Gastrocnemius medialis (tissue), 4 donors: ENCODE data around the gene CFAP77. TPM values are rescaled to one million over a fixed set of nuclear protein-coding genes. Genes with fewer than 3 reads are reported as not detected.

ENCODE experiments used
- ATAC-seq, 2 donors: fragments of 150-250 bp; one replicate each; pipeline ENCODE4 v1.9.1; 2016
- DNase-seq, 2 donors: peaks; one replicate each; pipeline ENCODE4 v3.0.0-alpha.2; 2019
- H3K27ac ChIP-seq, 4 donors: fragments of 200-600 bp; sonication (generic); 1 replicate in 1 of 4; 2 replicates in 3 of 4; pipeline ENCODE4 v1.5.1; 2016 to 2018; ENCODE audit warnings: mild to moderate bottlenecking in 2 of 4, moderate library complexity in 1 of 4
- H3K27me3 ChIP-seq, 3 donors: fragments of 200-600 bp; sonication (generic) in 2 of 3; 1 replicate in 1 of 3; 2 replicates in 2 of 3; pipeline versions ENCODE4 v1.5.1 to v1.6.0; 2016 to 2019; ENCODE audit warnings: mild to moderate bottlenecking in 1 of 3, moderate library complexity in 1 of 3
- H3K36me3 ChIP-seq, 2 donors: fragments of 200-600 bp; sonication (generic) in 1 of 2; one replicate each; pipeline ENCODE4 v1.5.1; 2017 to 2018
- H3K4me1 ChIP-seq, 2 donors: fragments of 200-600 bp; sonication (generic) in 1 of 2; one replicate each; pipeline ENCODE4 v1.5.1; 2016 to 2017; ENCODE audit warnings: mild to moderate bottlenecking in 2 of 2
- H3K4me3 ChIP-seq, 4 donors: fragments of 200-600 bp; sonication (generic) in 3 of 4; 1 replicate in 1 of 4; 2 replicates in 3 of 4; pipeline ENCODE4 v1.5.1; 2016 to 2019; ENCODE audit warnings: mild to moderate bottlenecking in 2 of 4
- H3K9me3 ChIP-seq, 3 donors: fragments of 200-600 bp; sonication (generic) in 2 of 3; 1 replicate in 1 of 3; 2 replicates in 2 of 3; pipeline ENCODE4 v1.5.1; 2016 to 2019
- POLR2A ChIP-seq, 2 donors: fragments of 450-650 bp; IDR thresholded peaks; one replicate each; pipeline ENCODE4 v1.6.1; 2017; ENCODE audit warnings: antibody characterized with exemption in 2 of 2, mild to moderate bottlenecking in 2 of 2, moderate library complexity in 2 of 2
- in situ Hi-C, 4 donors: fragments of 200-750 bp; cut with MboI; loops; one replicate each; pipeline versions ENCODE4 v1.15.0 to v1.8.0; 2017; ENCODE audit warnings: low sequenced_read_pairs in 4 of 4
- intact Hi-C: fragments of 100-400 bp; cut with DNase I; formaldehyde crosslinking; loops from one replicate; pipeline ENCODE4 v1.15.1; 2023; ENCODE audit warnings: low total_unique reads
- total RNA-seq, 4 donors: library from RNA; depleted of rRNA; stranded (reverse); fragments of >200 nt; gene quantifications; one replicate each; pipeline versions ENCODE4 v1.1.0 to v1.2.3, GENCODE V29; 2016
- TF ChIP-seq, protein P1 (sequence below), 5 experiments: fragments of 450-650 bp in 3 of 5; fragments of 200-600 bp in 2 of 5; sonication (generic) in 2 of 5; IDR thresholded peaks in 4 of 5; conservative IDR thresholded peaks in 1 of 5; 1 replicate in 4 of 5; 2 replicates in 1 of 5; pipeline ENCODE4 v1.5.1; 2016 to 2019; ENCODE audit warnings: antibody characterized with exemption in 5 of 5, mild to moderate bottlenecking in 3 of 5, moderate library complexity in 3 of 5

Gene CFAP77
- total RNA-seq, 4 donors from 2014 or later, result not detected

DNA sequence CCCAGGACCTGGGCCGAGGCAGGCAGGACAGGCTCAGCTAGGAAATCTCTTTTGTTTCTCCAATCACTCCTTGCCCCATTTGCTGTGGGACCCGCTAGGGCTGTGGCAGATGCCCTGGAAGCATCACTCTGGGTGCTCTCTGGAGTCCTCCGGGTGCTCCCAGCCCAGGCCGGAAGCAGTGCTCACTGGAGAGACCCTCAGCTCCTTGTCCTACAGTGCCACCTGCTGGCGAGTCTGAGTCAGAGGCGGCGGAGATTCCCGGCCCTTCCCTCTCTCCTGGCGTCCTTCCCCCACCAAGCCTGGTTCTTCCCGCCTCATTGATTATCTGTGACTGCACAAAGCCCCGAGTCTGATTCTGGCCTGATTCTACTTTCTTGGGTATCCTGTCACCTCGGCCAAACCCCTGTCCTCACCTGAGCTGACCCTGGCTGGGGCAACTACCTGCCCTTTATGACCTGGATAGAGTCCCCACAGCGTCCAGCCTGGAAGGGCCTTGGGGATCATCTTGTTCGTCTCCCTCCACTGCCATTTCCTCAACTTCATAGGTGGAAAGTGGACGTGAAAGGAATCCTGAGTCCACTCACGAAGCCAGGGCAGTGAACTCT is 165.1 kb downstream of the CFAP77 start:
- intact Hi-C loops, result loop anchor here (1.0 kb wide), 1 partner anchor 68 kb away; no protein-coding TSS in a partner anchor
- Histone ChIP-seq H3K27ac (no peak overlapping the region), H3K36me3 (no peaks in the 10 kb centered on the region), H3K4me3 (no peak overlapping the region), H3K27me3 (peaks cover 49 to 67% (median 62%) of the 10 kb centered on the region in 3 donors), H3K9me3 (no peaks in the 10 kb centered on the region), H3K4me1 (no peaks in the 10 kb centered on the region)
- ATAC-seq (no peak), DNase-seq (peak; percentile 10 to 14)
- TF ChIP-seq, protein P1, sequence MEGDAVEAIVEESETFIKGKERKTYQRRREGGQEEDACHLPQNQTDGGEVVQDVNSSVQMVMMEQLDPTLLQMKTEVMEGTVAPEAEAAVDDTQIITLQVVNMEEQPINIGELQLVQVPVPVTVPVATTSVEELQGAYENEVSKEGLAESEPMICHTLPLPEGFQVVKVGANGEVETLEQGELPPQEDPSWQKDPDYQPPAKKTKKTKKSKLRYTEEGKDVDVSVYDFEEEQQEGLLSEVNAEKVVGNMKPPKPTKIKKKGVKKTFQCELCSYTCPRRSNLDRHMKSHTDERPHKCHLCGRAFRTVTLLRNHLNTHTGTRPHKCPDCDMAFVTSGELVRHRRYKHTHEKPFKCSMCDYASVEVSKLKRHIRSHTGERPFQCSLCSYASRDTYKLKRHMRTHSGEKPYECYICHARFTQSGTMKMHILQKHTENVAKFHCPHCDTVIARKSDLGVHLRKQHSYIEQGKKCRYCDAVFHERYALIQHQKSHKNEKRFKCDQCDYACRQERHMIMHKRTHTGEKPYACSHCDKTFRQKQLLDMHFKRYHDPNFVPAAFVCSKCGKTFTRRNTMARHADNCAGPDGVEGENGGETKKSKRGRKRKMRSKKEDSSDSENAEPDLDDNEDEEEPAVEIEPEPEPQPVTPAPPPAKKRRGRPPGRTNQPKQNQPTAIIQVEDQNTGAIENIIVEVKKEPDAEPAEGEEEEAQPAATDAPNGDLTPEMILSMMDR (IDR thresholded peaks at IDR 0.05 in 4 of 5, conservative IDR thresholded peaks at IDR 0.05 in 1 of 5), result peak; percentile 30 to 73 (median 67)
- no peak for TF ChIP-seq POLR2A (IDR thresholded peaks at IDR 0.05)
- in situ Hi-C loops, result no loop called here

DNA sequence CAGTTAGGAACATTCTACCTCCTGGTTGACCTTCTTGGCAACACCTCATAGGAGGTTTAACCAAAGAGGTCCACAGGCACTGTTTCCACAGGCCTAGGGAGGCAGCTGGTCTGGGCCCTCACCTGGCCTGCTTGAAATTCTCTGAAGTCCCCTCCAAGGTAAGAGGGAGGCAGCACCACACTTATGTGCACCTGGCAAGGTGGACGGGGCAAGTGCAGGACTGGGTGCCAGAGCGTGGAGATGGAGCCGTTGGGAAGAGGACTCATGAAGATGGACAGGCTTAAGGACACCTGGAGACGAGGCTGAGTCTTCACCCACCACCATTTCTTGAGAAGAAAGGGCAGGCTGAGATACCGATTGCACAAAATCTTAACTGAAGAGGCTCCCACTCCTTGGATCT is 165.8 kb downstream of the CFAP77 start:
- Histone ChIP-seq H3K27me3 (peaks cover 56 to 74% (median 69%) of the 10 kb centered on the region in 3 donors), H3K9me3 (no peaks in the 10 kb centered on the region), H3K4me1 (no peaks in the 10 kb centered on the region), H3K36me3 (no peaks in the 10 kb centered on the region), H3K4me3 (no peak overlapping the region), H3K27ac (no peak overlapping the region)
- ATAC-seq (no peak), DNase-seq (no peak)
- no peak for TF ChIP-seq POLR2A (IDR thresholded peaks at IDR 0.05)
- TF ChIP-seq, protein P1 (IDR thresholded peaks at IDR 0.05 in 4 of 5, conservative IDR thresholded peaks at IDR 0.05 in 1 of 5), result no peak
- intact Hi-C loops, result loop anchor here (1.0 kb wide), 1 partner anchor 69 kb away; no protein-coding TSS in a partner anchor
- in situ Hi-C loops, result no loop called here

DNA sequence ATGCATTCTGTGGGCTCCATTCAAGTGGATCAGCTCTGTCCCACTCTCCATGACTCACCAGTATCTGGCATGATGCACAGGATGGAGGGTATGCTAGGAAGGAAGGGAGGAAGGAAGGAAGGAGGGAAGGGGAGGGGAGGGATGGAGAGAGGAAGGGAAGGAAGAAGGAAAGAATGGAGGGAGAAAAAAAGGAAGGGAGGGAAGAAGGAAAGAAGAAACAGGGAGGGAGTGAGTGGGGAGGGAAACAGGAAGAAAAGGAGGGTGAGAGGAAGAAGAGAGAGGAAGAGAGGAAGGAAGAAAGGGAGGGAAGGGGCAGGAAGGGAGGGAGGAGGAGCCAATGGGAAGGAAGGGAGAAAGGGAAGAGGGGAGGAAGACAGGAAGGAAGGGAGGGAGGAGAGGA is 167.1 kb downstream of the CFAP77 start:
- Histone ChIP-seq H3K27me3 (peaks cover 66 to 81% (median 75%) of the 10 kb centered on the region in 3 donors), H3K4me1 (peaks cover 0 to 3% of the 10 kb centered on the region in 2 donors), H3K4me3 (no peak overlapping the region), H3K36me3 (no peaks in the 10 kb centered on the region), H3K27ac (no peak overlapping the region), H3K9me3 (no peaks in the 10 kb centered on the region)
- ATAC-seq, result no peak
- in situ Hi-C loops, result no loop called here
- TF ChIP-seq POLR2A (IDR thresholded peaks at IDR 0.05), result no peak
- TF ChIP-seq, protein P1 (IDR thresholded peaks at IDR 0.05 in 4 of 5, conservative IDR thresholded peaks at IDR 0.05 in 1 of 5), result no peak
- intact Hi-C loops, result no loop called here
- DNase-seq, result no peak

DNA sequence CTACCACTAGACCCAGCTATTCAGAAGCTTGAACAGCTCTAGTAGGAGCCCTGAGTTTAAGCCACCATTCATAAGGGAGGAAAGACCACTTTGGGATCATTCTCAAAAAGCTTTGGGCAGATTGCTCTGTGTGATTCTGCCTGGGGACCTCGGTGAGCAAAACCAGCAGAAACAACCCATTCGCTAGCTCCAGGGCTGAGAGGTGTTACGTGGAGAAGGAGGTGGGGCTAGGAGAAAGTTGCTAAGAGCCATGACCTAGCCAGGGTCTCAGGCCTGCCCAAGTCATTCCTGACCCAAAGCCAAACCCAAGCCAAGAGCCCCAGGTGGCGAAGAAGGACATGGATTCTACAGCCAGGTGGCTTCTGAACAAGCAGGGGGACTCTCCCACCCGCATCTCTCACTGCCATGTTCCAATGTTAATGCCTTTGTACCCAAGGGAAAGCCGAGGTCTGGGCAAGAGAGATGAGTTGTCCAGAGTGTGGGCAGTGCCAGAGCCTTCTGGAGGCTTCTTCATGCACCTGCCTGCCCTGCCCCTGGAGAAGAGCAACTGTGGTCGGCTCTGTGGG is 168.4 kb downstream of the CFAP77 start:
- H3K27ac ChIP-seq, result no peak overlapping the region
- intact Hi-C loops (no loop called here), in situ Hi-C loops (no loop called here)
- peaks cover 0 to 3% of the 10 kb centered on the region in 2 donors for H3K4me1 ChIP-seq
- ATAC-seq (no peak), DNase-seq (no peak)
- TF ChIP-seq, protein P1 (IDR thresholded peaks at IDR 0.05 in 4 of 5, conservative IDR thresholded peaks at IDR 0.05 in 1 of 5), result no peak
- TF ChIP-seq POLR2A (IDR thresholded peaks at IDR 0.05), result no peak
- peaks cover 74 to 89% (median 79%) of the 10 kb centered on the region in 3 donors for H3K27me3 ChIP-seq
- no peak overlapping the region for H3K4me3 ChIP-seq
- no peaks in the 10 kb centered on the region for H3K9me3 ChIP-seq
- H3K36me3 ChIP-seq, result no peaks in the 10 kb centered on the region
